NCI-H345 (cell line): ENCODE measurements around the gene GRPEL1.
A peak's percentile ranks its signal among the peaks of the same experiment; 100 is the strongest.
"Not testable (repeated sequence)": the region's sequence is repeated elsewhere in the genome, so short reads cannot be mapped to it uniquely, and the experiment has no call there.

ENCODE experiments used
- DNase-seq: peaks from one replicate; lab custom pipeline; 2025; lab: John Stamatoyannopoulos, UW

GRPEL1 gene

GRCh38 chr4:7067452-7068278, at the start of gene GRPEL1:
TSS of gene GRPEL1 (minus strand) at chr4:7068064. CDS start at chr4:7068032, 32 bp downstream.
- peak; percentile 98 for DNase-seq

DNA sequence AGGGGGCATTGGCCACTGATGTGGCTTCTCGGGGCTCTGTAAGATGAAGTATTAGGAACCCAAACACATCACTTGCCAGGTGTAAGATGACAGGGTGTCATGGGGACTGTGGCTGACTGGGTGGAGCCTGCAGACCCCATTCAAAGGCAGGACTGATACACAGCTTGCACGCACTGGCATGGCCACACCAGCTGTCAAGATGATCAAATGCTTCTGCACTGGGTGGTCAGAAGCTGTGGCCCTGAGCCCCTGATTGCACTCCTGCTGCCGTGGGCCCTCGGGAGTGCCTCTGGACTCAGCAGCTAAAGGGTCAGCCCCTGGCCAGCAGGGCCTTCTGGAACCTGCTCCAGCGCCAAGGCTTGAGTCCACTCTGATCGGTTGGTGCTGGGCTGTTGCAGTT, 48.8 kb upstream of the GRPEL1 start:
- DNase-seq, result no peak

DNA sequence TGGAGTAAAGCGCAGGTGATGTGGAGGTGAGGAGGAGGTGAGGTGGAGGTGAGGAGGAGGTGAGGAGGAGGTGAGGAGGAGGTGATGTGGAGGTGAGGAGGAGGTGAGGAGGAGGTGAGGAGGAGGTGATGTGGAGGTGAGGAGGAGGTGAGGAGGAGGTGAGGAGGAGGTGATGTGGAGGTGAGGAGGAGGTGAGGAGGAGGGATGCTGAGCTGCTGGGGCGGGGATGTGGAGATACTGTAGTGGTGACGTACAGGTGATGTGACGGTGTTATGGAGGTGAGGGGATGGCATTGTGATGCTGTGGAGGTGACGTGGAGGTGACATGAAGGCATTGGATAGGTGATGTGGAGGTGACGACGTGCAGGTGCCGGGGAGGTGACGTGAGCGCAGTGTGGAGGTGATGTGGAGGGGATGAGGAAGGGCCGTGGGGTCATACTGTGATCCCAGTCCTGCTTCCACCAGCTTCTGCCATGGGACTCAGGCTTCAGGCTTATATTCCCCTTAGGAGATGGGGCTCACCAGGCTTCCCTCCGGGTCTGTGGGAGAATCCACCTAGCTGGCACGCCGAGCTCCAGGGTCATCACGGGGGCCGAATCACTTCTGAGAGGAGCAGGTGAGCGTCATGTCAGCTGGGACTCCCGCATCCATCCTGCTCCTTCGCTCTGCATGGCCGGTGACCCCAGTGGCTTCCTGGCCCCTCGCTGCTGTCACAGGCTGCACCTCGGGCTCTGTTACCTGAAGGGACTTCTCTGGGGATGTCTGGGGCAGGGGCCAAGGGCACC, 47.9 kb upstream of the GRPEL1 start:
- no peak for DNase-seq

DNA sequence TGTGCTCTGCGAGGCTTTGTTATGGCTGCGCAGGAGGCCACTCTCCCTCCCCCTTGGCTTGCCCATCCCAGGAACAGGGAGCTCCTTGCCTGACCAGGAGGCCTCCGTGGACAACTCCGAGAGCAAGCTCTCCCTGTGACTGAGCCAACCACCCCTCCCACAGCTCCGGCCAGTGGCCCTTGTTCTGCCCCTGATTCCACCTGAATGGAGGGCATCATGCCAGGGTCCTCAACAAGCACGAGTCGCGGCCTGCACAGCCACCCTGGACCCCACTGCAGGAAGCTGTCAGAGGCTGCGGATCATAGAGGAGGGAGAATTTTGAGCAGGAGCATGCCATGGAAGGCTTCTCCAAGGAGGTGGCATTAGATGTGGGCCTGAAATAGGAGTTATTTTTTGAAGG, 44.8 kb upstream of the GRPEL1 start:
- no peak for DNase-seq

- no peak for DNase-seq
These were observed 43.6 kb upstream of the GRPEL1 start for GRCh38 chr4:7111441-7111840.

DNA sequence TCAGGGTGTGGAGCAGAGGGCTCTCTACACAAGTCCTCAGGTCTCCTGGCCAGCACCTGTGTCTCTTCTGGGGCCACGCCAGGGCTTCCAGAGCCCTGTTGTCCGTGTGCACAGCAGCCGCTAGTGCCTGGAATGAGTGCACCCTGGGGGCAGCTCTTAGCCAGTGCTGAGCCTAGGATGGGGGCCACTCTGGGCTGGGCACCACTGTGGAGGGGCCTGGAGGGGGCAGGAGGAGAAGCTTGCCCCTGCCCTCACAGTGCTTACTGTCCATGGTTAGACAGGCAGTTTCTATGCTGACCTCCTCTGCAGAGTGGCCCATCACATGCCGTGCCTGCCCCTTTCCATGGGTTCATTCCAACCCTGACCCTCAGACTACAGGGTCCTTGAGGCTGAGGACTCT, 42.7 kb upstream of the GRPEL1 start:
- DNase-seq, result no peak

DNA sequence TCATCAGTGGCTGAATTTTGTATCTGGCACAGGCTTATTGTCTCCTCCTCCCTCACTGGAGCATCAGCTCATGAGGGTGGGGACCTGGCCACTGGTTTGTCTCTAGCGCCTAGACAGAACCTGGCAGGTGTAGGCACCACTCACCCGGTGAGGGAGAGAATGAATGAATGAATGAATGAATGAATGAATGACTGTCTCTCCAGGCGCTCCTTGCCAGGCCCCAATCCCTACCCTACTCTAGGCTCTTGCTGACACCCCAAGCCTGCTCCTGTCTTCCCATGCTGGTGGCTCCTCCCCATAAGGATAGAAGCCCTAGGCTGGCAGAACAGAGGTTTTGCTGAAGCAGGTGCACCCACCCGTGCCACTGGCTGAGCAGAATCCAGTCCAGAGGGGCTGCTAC, 41.3 kb upstream of the GRPEL1 start:
- DNase-seq, result no peak

- DNase-seq, result no peak
These were observed 40.8 kb upstream of the GRPEL1 start for GRCh38 chr4:7108660-7109059.

- no peak for DNase-seq
These were observed 40.3 kb upstream of the GRPEL1 start for GRCh38 chr4:7108046-7108625.

DNA sequence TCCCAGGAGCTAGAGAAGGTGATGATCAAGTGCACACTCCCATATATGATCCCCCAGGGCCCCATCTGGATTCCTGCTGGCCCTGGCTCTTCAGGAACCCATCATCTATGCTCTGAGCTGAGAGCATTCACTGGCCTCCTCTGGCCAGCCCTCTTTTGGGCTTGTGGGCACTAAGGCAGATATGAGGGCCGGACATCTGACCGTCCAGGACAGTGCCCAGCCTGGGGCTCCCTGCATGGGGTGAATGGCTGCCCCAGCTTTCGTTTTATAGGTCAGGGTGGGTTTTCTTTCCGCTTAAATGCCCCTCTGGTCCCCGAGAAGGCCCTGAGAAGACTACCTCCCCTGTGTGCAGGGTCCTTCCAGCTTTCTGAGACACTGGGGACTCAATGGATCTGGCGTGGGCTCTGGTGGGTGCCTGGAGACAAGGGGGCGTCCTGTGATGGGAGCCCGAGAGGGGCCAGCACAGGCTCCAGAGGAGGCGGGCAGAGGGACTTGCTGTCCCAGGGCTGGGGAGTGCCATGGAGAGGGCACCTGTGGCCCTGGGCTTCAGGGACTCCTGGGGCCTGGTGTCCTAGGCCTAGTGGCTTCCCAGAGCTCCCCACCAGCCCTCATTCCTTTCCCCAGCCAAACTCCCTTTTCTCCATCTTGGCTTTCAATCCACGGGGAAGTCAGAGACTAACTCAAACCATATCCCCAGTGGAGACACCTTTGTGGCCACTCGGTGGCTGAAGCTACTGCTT, 39.5 kb upstream of the GRPEL1 start:
- DNase-seq, result no peak

DNA sequence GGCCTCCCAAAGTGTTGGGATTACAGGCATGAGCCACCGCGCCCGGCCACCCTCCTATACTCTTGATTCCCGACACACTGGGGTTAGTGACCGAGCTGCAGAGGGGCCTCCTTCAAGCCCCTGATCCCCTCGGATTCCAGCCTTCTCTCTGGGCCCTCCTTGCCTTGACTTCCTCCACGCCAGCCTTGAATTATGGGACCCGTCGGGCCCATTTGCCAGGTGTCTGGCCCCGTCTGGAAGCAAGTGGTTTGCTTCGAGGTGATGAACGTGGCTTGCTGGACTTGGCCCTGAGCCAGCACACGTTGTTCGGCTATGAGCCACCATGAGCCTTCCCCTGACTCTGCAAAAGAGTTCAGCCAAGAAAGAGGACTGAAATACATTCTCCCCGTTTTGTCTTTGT, 37.4 kb upstream of the GRPEL1 start:
- no peak for DNase-seq

DNA sequence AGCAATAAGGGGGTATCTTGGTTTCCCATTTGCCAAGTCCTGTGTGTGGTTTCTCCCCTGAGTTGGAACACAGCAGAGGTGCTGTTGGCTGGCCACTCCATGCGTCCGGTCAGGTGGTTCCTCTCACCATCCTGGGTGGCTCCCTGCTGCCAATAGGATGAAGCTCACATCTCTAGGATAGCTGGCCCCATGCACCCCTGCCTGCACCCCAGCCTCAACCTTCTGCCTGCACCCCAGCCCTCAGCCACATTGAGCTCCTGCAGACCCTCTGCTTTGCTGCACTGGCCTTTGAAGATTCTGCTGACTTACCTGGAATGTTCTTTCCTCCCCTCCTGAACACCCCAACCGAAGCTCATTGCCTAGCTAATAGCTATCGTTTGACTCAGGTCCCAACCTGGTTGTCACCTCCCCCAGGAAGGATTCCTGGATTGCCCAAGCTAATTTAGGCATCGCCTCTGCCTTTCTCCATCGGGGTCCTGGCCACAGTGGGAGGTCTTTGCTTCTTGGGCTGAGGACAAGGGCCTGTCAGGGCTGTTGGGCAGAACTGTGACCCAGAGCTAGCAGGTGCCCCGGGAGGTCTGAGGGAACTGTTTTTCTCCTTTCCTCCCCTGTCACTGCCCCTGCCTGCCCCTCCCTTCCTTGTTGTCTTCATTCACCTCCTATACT, 36.6 kb upstream of the GRPEL1 start:
- no peak for DNase-seq

DNA sequence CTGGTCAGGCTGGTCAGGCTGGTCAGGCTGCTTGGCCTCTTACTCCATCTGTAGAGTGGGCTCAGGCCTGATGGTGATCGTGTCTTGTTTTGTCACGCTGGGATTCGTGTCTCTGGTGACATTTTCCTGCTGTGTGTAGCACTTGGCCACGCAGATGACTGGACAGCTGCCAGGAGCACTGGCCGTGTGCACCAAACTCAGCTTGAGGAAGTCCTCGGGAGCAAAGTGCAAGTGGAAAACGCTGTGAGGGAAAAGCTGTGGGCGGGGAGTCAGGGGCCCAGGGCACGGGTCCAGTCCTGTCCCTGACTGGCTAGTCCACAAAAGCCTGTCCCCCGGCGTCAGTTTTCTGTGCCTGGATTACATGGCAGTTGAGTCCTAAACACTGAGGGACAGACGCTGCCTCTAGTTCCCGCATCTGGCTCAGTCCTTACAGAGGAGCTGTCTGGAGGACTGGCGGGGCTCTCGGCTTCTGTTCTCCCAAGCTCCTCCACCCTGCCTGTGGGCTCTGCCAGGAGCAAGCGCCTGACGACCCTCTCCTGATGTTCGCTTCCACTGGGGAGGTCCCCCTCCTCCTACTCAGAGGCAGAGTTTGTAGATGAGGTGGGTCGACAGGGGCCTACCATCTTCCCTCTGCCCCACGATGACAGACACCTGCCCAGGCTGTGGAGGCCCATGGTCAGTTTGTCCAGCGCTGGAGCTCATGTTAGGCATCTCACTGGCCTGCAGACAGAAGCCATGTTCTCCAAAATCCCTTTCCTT, 35.9 kb upstream of the GRPEL1 start:
- DNase-seq, result peak; percentile 28

- peak; percentile 72 for DNase-seq
These were observed 35.3 kb upstream of the GRPEL1 start for GRCh38 chr4:7103031-7103606.

DNA sequence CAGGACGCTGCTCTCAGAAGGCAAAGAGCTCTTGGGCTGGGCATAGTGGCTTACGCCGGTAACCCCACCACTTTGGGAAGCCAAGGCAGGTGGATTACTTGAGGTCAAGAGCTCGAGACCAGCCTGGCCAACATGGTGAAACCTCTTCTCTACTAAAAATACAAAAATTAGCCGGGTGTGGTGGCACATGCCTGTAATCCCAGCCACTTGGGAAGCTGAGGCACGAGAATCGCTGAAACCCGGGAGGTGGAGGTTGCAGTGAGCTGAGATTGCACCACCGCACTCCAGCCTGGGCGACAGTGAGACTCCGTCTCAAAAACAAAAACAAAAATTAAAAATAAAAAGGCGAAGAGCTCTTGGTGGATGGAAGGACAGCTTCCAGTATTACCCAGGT, 34.6 kb upstream of the GRPEL1 start:
- DNase-seq, result not testable (repeated sequence)

GRCh38 chr4:7101692-7102515, 34.0 kb upstream of the GRPEL1 start:
- DNase-seq, result peak; percentile 60

GRCh38 chr4:7096236-7096635, 28.4 kb upstream of the GRPEL1 start:
- no peak for DNase-seq

DNA sequence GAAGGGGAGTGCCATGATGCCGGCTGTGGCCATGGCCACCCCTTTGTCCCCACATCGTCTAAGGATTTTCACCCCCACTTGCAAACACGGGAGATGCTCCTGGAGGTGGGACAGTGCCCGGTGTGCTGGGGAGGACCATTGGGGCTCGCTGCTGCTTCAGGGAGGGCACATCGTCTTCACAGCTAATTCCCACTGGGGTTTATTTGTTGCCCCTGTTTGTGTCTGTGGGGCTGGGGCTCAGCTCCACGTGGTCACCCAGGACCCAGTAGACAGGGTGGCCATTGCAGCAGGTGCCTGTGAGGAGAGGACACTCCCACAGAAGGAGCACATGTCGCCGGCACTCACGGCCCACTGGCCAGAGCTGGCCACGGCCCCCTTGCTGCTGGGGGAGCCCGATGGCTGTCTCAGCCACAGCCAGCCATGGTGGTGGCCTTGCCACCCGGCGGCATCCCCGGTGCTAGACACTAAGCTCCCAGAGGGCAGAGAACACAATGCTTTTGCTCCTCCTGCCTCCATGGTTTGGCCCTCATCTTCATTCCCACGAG, 27.8 kb upstream of the GRPEL1 start:
- DNase-seq, result no peak

DNA sequence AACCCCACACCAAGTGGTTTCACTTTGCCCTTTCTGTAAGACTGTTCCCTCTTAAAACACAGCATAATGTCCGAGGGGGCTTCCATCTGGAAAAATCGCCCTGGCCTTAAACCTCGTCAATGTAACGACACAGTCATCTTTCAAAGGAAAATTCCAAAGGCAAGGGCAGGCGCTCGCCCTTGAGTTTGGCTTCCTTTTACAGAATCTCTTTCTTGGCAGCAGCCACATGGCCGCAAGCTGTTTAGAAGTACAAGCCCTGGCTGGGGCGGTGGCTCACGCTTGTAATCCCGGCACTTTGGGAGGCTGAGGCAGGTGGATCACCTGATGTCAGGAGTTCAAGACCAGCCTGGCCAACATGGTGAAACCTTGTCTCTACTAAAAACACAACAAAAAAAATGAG, 27.1 kb upstream of the GRPEL1 start:
- DNase-seq, result no peak
